ENCODE measurements around the gene RAPGEF4. TPM values are rescaled to one million over a fixed set of nuclear protein-coding genes. Genes with fewer than 3 reads are reported as not detected.

Gene RAPGEF4
- total RNA-seq, 1 experiment from 2014 or later = 0.62 TPM

DNA sequence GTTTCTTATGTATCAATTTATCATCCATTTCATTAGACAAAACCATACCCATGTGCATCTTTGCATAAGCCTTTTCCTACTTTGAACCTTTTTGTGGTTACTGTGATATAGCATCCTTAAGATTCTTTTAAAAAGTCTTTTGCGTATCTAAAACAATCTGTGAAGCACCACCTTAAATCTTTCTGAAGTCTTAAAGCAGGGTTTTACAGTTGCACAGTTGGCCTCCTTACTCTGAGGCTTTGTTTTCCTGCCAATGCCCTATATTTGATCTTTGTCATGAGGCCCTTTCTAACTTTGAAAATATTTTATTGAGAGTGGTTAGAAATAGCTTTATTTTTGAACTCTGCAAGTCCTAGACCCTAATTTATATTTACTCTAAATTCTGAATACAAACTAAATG is 176.6 kb downstream of the RAPGEF4 start:
- intact Hi-C loops (cut with micrococcal nuclease; ENCODE audit: unreplicated experiment) (no loop called here), in situ Hi-C loops (cut with HindIII; ENCODE audit: low pct_unique_long_range_greater_than_20kb, low sequenced_read_pairs) (loop anchor here (25.0 kb wide), 1 partner anchor 100 kb away; no protein-coding TSS in a partner anchor)
- ATAC-seq (no peak), DNase-seq (ENCODE audit: low read depth, low spot score) (no peak)
- BruUV-seq (replicated peaks) = no TSS peak
- Histone ChIP-seq H3K4me1 (ENCODE audit: control insufficient read depth, insufficient read depth, low read length) (no peaks in the 10 kb centered on the region), H3K4me3 (ENCODE audit: low read depth in 2 of 2, low read length in 2 of 2) (no peak overlapping the region), H3K9me3 (ENCODE audit: control insufficient read depth, insufficient read depth, low read depth, low read length) (no peaks in the 10 kb centered on the region), H3K27ac (ENCODE audit: low read length) (no peak overlapping the region), H3K36me3 (ENCODE audit: control insufficient read depth, insufficient read depth, low read length) (no peaks in the 10 kb centered on the region), H3K27me3 (ENCODE audit: control insufficient read depth, insufficient read depth, low read length) (peaks cover 4% of the 10 kb centered on the region; the same call in 1 of the 2 replicates)
- ChIA-PET CTCF (no interaction called here), POLR2A (interaction anchor here (0.7 kb wide), 1 partner anchor 1113 kb away, joined by 13 read pairs; no protein-coding TSS in a partner anchor)
- TF ChIP-seq, protein P1, sequence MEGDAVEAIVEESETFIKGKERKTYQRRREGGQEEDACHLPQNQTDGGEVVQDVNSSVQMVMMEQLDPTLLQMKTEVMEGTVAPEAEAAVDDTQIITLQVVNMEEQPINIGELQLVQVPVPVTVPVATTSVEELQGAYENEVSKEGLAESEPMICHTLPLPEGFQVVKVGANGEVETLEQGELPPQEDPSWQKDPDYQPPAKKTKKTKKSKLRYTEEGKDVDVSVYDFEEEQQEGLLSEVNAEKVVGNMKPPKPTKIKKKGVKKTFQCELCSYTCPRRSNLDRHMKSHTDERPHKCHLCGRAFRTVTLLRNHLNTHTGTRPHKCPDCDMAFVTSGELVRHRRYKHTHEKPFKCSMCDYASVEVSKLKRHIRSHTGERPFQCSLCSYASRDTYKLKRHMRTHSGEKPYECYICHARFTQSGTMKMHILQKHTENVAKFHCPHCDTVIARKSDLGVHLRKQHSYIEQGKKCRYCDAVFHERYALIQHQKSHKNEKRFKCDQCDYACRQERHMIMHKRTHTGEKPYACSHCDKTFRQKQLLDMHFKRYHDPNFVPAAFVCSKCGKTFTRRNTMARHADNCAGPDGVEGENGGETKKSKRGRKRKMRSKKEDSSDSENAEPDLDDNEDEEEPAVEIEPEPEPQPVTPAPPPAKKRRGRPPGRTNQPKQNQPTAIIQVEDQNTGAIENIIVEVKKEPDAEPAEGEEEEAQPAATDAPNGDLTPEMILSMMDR (IDR thresholded peaks at IDR 0.05) = no peak
- no peak for TF ChIP-seq TCF7L2 (IDR thresholded peaks at IDR 0.05; ENCODE audit: low read depth, low read length)

DNA sequence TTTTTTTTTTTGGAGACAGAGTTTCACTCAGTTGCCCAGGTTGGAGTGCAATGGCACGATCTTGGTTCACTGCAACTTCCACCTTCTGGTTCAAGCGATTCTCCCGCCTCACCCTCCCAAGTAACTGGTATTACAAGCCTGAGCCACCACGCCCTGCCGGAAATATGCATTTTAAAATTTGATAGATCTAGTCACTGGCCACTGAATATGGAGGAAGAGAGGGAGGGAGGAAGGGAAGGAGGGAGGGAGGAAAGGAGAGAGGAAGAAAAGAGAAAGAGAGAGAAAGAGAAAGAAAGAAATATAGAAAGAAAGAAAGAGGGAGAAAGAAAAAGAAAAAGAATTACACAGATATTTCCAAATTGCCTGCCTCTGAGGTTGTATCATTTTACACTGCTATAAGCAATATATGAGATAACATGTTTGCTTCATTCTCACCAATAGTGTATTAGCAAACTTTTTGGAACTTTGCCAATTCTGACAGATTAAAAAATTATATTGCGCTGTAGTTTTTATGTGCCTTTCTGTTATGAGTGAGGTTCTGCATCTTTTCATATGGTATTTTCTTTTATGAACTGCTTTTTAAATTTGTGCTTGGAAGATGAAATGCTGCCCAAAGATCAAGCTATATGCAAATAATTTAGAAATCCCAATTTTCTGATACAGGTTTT is 178.8 kb downstream of the RAPGEF4 start:
- H3K9me3 ChIP-seq (ENCODE audit: control insufficient read depth, insufficient read depth, low read depth, low read length) = no peaks in the 10 kb centered on the region
- BruUV-seq (replicated peaks) = no TSS peak
- no peak overlapping the region for H3K27ac ChIP-seq (ENCODE audit: low read length)
- no peak for DNase-seq (ENCODE audit: low read depth, low spot score)
- H3K4me1 ChIP-seq (ENCODE audit: control insufficient read depth, insufficient read depth, low read length) = no peaks in the 10 kb centered on the region
- TF ChIP-seq, protein P2, sequence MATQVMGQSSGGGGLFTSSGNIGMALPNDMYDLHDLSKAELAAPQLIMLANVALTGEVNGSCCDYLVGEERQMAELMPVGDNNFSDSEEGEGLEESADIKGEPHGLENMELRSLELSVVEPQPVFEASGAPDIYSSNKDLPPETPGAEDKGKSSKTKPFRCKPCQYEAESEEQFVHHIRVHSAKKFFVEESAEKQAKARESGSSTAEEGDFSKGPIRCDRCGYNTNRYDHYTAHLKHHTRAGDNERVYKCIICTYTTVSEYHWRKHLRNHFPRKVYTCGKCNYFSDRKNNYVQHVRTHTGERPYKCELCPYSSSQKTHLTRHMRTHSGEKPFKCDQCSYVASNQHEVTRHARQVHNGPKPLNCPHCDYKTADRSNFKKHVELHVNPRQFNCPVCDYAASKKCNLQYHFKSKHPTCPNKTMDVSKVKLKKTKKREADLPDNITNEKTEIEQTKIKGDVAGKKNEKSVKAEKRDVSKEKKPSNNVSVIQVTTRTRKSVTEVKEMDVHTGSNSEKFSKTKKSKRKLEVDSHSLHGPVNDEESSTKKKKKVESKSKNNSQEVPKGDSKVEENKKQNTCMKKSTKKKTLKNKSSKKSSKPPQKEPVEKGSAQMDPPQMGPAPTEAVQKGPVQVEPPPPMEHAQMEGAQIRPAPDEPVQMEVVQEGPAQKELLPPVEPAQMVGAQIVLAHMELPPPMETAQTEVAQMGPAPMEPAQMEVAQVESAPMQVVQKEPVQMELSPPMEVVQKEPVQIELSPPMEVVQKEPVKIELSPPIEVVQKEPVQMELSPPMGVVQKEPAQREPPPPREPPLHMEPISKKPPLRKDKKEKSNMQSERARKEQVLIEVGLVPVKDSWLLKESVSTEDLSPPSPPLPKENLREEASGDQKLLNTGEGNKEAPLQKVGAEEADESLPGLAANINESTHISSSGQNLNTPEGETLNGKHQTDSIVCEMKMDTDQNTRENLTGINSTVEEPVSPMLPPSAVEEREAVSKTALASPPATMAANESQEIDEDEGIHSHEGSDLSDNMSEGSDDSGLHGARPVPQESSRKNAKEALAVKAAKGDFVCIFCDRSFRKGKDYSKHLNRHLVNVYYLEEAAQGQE (IDR thresholded peaks at IDR 0.05; ENCODE audit: insufficient read depth in 1 of 2, low read depth in 2 of 2, low read length in 1 of 2) = no peak
- TF ChIP-seq POLR2AphosphoS5 (IDR thresholded peaks at IDR 0.05; ENCODE audit: low read depth, low read length) (no peak), TCF7L2 (IDR thresholded peaks at IDR 0.05; ENCODE audit: low read depth, low read length) (no peak), SIN3A (IDR thresholded peaks at IDR 0.05; ENCODE audit: borderline replicate concordance, insufficient read depth, low read depth, low read length) (no peak)
- TF ChIP-seq, protein P1 (IDR thresholded peaks at IDR 0.05) = no peak
- peaks cover 4% of the 10 kb centered on the region; the same call in 1 of the 2 replicates for H3K27me3 ChIP-seq (ENCODE audit: control insufficient read depth, insufficient read depth, low read length)
- in situ Hi-C loops (cut with HindIII; ENCODE audit: low pct_unique_long_range_greater_than_20kb, low sequenced_read_pairs) (loop anchor here (25.0 kb wide), 1 partner anchor 102 kb away; no protein-coding TSS in a partner anchor), intact Hi-C loops (cut with micrococcal nuclease; ENCODE audit: unreplicated experiment) (no loop called here)
- H3K4me3 ChIP-seq (ENCODE audit: low read depth in 2 of 2, low read length in 2 of 2) = no peak overlapping the region
- no peaks in the 10 kb centered on the region for H3K36me3 ChIP-seq (ENCODE audit: control insufficient read depth, insufficient read depth, low read length)
- ChIA-PET CTCF (no interaction called here), POLR2A (no interaction called here)
- ATAC-seq = no peak

Measured in Panc1 (cell line).